NCI-H446 treated with DMSO at 0.1 percent for 48 hours (cell line): ENCODE data around the gene DPT.
"Not testable (repeated sequence)": the region's sequence is repeated elsewhere in the genome, so short reads cannot be mapped to it uniquely, and the experiment has no call there.

ENCODE experiments used
- DNase-seq: peaks from one replicate; lab custom pipeline; 2025; lab: John Stamatoyannopoulos, UW

Gene DPT

DNA sequence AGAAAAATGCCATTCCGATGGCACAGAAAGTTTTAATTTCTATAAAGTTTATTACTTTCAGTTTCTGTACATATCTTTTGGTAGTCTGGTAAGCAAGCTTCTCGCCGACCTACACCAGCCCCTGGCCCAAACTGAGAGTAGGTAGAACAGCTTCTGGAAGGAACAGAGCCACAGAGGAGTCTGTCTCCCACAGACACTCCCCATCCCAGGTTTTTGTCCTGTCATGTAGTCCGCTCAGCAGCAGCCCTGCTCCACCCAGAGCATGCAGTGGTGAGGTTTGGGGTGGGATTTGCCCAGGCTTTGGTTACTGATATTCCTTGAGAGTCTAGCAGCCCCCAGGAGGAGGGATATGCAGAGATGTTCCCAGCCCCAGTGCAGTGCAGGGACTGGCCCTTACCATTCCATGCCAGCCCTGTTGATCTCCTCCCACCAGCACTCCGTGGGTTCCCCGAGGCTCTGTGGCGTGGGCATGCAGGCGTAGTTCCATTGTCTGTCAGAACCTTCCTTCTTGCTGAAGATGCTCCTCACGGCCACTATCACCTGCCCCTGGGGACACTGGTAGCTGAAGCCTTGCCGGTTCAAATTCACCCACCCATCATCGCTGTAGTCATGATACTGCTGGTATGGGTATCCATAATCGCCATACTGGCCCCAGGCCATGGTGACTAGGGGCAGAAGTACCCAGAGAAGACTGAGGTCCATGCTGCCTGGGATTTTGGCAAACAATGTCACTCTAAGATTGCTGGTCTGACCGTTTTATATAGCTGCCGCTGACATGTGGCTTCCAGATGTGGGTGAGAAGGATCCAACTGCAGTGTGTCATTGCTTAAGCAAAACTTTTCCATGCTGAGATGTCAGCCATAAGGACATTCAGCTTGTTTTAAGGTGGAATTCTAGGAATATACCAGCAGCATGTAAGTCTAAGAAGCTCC, at the start of gene DPT:
Gene DPT (minus strand): TSS at position 734 of the 932 bp plus-strand sequence. CDS start 32 bp downstream, at position 702.
- DNase-seq: no peak

GRCh38 chr1:168775366-168775765, 46.4 kb upstream of the DPT start:
- DNase-seq: no peak

GRCh38 chr1:168774241-168774640, 45.2 kb upstream of the DPT start:
- no peak for DNase-seq

DNA sequence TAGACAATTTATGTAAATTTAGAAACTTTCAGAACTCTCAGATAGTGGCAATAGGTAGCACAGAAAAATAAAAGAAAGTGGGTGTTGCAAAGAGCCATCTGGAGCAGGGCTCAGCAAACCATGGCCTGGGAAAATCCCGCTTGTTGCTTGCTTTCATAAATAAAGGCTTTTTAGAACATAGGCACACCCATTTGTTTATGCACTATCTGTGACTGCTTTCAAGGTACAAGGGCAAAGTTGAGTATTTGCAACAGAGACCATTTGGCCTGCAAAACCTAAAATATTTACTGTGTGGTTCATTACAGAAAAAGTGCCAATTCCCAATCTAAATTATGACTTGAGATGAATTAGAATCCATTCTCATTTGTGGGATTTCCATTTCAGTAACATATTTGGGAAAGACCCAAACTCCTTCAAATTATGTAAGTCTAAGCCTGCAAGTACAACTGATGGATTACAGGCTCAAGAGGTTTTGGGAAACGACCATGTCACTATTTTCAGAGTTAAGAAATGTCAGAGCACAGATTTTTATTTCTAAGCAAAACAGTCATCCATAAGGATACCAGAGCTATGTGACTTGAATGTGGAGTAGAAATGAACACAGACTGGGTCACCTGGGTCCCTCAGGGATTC, 43.5 kb upstream of the DPT start:
- DNase-seq: no peak

DNA sequence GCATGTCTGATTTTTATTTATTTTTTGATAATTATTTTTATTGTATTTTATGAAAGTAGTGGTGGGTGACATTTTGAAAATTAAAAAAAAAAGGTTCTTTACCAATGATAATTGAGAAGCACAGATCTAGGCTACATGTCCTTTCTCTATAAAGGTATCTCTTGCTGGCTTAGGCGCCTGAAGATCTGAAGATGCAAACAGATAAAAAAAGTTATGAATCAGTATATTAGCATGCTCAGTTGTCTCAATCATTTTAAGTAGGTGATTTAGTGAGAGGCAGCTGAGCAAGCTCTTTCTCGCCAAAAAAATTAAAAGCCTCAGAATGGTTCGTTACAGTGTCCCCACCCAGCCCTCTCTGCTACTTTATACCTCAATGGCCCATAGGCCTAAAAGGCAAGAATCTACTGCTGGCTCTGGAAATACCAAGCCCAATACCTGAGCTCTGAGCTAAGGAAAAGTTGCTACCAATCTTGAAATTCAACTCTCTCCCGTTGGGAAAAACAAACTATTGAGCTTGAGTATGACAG, 42.2 kb upstream of the DPT start:
- no peak for DNase-seq

DNA sequence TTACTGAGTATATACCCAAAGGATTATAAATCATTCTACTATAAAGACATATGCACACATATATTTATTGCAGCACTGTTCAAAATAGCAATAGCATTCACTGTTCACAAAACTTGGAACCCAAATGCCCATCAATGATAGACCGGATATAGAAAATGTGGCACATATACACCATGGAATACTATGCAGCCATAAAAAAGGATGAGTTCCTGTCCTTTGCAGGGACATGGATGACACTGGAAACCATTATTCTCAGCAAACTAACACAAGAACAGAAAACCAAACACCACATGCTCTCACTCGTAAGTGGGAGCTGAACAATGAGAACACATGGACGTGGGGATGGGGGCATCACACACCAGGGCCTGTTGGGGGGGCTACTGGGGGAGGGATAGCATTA, 40.9 kb upstream of the DPT start:
- not testable (repeated sequence) for DNase-seq

DNA sequence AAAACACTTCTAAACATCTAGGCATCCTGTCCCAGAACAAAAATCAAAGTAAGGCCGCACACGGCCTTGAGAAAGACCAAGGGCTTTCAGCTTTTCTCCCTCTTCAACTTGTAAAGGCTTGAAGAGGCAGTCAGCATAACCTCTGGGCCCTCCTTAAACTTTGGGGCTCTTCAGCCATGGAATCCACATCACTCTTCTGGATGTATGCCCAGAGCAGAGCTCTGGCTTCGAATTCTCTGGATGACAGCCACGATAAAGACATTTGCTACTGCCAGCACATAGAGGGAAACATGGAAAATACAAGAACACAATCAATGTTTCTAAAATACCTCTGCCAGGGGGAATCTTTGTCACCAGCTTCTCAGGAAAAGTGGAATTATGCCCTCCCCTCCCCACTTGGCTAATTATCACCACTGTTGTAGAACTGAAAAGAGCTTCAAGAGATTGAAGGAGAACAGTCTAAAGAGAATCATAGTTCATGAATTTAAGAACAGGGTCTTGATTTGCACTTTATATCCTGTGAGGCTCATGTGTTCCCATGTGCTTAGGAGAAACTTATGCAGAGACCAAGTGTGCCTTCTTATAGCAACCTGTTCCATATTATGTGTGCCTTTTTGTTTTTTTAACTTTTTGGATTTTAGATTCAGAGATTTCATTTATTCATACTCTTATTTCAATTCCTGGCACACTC, 39.0 kb upstream of the DPT start:
- DNase-seq: peak; percentile 78

DNA sequence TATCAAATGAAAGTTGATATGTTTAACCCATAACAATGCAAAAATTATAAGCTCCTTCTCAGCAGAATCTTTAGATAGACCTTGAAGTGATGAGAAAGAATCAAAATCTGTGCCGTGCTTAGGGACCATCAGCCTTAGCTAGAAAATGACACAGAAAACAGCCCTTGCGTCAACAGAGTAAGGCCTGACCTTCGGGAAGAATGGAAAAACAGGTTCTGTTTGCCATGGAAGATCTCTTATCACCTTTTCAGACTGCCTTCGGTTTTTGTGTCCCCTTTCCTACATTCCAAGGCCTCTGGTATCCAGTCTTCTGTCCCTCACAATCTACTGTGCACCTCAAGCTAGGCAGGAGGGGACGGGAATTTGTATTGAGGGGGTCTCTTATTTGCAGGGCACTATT, 37.6 kb upstream of the DPT start:
- no peak for DNase-seq

GRCh38 chr1:168763031-168763430, 34.0 kb upstream of the DPT start:
- no peak for DNase-seq

DNA sequence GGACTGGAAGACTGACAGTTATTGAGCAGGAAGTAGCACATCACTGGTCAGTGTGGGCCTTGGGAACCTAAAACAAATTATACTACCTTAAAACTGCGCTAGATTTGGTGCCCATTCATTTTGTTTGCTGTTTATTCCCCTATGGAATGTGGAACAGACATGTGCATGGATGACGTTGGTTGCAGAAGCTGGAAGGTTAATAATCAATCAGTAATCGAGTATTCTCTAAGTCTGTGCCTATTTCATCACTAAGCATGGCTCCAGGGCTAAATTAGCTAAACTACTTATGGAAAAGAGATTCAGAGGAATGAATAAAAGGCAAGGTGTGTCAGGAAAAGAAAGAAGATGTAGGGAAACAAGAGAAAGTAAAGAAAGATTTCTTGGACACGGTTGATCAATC, 33.5 kb upstream of the DPT start:
- DNase-seq: no peak

DNA sequence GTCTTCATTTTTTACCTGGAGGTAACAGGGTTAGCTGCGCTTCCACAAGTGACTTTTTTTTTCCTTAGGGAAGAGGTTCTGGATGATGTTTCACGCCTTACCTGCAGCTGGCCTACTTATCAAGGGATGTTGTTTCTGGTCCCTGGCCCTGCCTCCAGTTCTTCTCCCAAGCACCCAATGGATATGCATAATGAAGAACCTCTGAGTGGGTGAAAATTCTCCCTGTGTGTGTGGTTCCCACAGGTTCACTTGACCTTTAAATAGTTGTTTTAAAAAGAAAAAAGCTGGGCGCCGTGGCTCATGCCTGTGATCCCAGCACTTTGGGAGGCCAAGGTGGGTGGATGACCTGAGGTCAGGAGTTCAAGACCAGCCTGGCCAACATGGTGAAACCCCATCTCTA, 31.8 kb upstream of the DPT start:
- DNase-seq: no peak

DNA sequence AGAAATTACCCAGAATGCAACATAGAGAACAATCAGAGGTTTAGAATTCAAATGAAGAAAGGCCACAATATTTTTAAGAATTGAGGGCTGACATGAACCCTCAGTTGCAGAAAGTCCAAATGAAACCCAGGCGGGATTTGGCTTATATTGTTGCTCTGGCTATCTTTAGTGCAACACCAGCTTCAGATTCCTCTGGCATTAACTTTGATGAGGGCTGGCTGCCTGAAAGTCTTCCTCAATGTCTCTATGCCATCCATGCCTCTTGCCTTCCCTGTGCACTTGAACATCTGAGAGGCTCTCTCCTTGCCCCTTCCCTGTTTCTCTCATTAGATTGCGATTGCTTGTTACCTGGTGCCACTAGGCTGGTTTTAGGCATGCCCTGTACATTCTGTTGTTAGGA, 31.2 kb upstream of the DPT start:
- DNase-seq: no peak

- DNase-seq: peak; percentile 13
Measured at GRCh38 chr1:168759077-168759476, 30.1 kb upstream of the DPT start.

- no peak for DNase-seq
Measured at GRCh38 chr1:168758503-168758902, 29.5 kb upstream of the DPT start.

DNA sequence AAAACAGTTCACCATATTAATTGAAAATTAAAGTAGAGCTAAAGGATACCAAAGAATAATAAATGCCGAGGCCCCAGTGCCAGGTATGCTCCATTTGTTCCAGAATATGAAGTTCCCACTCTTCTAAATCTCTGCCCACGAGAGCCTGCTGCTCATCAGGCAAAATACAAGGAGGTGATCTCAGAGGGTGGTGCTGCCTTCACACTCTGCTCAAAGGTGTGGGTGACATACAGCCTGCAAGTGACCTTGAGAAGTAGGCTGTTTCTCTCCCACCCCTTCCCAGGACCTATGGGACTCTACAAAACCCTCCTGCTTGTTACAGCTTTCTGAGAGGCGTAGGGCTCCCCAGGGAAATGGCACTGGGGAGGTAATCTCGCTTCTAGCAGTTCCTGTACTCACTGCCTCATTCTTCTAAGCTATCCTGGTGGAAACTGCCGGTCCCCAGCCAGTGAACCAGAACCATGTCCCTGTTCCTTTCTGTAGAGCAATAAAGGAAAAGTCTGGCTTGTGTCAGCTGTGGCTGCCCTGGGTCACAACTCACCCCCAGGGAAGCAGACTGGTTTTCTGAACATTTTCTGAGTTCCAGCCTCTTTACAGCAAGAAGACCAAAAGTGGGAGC, 26.9 kb upstream of the DPT start:
- DNase-seq: no peak

GRCh38 chr1:168752171-168752832, 23.3 kb upstream of the DPT start:
- DNase-seq: no peak

DNA sequence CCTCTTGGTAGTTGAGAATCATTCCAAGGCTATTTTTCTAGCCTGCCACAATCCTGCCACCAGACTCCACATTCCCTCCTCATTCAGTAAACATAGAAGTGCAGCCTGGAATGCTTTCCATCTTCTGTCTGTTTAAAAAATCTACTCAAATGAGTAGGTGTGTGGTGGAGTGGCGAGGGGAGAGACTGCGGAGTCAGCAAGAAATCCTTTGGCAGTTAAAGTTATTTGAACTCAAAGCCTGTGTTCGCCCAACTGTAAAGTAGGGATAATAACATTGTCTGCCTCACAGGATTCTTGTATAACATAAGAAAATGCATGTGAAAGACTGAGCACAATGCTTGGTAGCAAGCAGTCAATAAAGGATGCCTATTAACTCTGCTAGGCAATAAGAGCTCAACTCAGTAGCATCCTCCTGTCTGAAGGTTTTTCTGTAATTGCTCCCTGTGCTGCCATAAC, 22.2 kb upstream of the DPT start:
- no peak for DNase-seq

DNA sequence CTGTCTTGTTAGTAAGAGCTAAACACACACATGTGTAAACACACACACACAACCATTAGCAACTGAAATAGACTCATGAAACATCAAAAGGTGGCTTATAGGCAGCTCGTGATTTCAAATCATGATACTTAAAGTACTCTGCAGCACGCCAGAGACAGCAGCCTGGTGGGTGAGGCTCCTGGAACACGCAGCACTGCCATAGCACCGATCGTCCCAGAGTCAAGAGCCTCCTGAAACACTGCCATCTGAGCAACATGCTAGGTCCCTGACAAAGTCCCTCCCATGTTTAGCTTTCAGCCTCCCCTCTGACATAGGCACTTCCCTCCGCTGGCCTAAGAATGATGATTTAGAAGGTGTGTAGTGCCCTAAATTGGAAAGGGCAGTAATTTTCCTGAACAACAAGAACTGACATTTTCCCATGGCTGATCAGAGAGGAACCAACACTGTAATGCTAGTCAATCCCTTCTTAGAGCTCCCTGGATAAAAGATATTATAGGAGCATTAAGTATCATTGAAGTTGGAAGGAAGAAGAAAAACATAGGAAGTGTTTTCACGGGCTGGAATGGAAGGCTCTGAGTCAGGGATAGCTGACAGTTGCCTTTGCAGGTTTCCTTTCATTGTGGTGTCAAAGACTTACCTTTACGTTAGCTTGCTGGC, 14.1 kb upstream of the DPT start:
- no peak for DNase-seq

- no peak for DNase-seq
Measured at GRCh38 chr1:168742386-168742785, 13.4 kb upstream of the DPT start.

- DNase-seq: no peak
Measured at GRCh38 chr1:168739908-168740307, 10.9 kb upstream of the DPT start.

- DNase-seq: no peak
Measured at GRCh38 chr1:168736520-168736919, 7.5 kb upstream of the DPT start.
